M059J (cell line): Measurements from ENCODE around the gene CHST15. TPM values are rescaled to one million over a fixed set of nuclear protein-coding genes. Genes with fewer than 3 reads are reported as not detected.

Experiments used
- DNase-seq: peaks from one replicate; pipeline ENCODE4 v3.0.0-alpha.2; 2012; ENCODE audit warnings: low read depth
- total RNA-seq: library from RNA; depleted of rRNA; stranded (reverse); fragments of >200 nt; shearing (Covaris generic); gene quantifications from 2 replicates; pipeline ENCODE4 v1.2.3, GENCODE V29; 2014

CHST15 gene
- total RNA-seq, 1 experiment from 2014 or later = 15.6 TPM

GRCh38 chr10:123998197-123999141, 94.9 kb downstream of the CHST15 start:
- no peak for DNase-seq

- DNase-seq = peak; percentile 98
Measured at GRCh38 chr10:123997486-123998196, 95.8 kb downstream of the CHST15 start.

GRCh38 chr10:123997013-123997412, 96.4 kb downstream of the CHST15 start:
- no peak for DNase-seq

DNA sequence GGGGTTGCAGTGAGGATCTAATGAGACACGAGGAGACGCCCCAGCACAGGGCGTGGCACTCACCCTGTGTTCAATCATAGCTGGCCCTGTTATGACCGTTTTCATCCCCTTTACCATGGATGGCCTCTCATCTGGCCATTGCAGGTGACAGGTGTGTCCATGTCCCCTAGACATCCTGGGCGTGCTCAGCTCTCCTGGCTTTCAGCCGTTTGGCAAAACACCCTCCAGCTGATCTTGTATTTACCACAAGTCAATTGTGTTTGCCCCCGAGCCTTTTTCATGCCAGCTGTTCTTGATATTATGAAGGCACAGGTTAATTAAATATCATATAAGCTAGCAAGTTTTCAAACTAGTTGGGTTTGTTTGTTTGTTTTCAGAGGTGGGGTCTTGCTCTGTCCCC, 97.1 kb downstream of the CHST15 start:
- DNase-seq = no peak

GRCh38 chr10:123995461-123996131, 97.8 kb downstream of the CHST15 start:
- DNase-seq = peak; percentile 89

GRCh38 chr10:123995082-123995460, 98.3 kb downstream of the CHST15 start:
- DNase-seq = no peak

DNA sequence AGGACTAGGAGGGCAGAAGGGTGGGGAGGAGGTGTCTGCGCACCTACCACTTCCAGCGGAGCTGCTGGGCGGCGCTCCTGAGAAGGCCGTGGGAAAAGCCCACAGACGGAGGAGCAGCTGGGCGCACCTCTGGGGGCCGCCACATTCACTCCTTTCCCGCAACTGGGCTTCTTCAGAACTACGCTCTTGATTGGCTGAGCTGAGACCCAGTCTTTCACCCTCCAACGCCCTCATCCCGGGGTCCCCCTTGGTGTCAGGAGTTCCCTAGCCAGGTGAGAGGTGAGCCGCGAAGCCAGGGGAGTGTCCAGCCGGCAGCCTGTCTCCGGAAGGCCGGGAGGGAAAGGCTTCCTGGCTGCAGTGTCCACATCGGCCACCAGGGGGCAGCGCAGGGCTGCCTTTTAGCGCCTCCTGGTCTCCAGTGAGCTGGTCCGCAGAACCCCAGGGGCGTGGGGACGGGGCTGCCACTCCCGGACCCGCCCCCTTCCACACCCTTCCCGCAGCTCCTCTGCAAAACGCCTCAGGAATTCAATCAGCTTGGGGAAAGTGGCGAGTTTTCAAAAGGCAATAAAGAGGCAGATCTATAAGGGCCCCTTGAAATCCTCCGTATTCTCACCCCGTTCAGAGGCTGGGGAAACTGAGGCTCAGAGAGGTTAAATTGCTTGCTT, 98.8 kb downstream of the CHST15 start:
- peak; percentile 90 for DNase-seq

- no peak for DNase-seq
Measured at GRCh38 chr10:123993534-123994416, 99.6 kb downstream of the CHST15 start.

GRCh38 chr10:123991611-123992570, 101.5 kb downstream of the CHST15 start:
- no peak for DNase-seq

DNA sequence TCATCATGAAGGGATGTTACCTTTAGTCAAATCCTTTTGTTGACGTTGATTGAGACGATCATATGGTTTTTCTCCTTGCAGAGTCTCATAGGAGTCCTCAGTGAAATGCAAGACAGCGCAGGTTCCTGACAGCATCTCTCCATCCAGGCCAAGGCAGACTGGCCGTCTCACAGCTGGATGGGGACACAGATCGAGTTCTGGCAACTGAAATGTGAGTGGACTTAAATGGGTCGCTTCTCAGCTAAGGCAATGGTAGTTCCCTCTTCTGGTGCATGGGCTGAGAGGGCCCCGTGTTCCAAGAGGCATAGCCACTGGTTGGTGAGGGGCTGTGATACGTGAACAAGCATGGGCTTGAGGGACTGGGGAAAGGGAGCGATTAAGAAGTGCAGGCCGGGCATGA, 102.5 kb downstream of the CHST15 start:
- no peak for DNase-seq

GRCh38 chr10:123988694-123989093, 104.7 kb downstream of the CHST15 start:
- no peak for DNase-seq

DNA sequence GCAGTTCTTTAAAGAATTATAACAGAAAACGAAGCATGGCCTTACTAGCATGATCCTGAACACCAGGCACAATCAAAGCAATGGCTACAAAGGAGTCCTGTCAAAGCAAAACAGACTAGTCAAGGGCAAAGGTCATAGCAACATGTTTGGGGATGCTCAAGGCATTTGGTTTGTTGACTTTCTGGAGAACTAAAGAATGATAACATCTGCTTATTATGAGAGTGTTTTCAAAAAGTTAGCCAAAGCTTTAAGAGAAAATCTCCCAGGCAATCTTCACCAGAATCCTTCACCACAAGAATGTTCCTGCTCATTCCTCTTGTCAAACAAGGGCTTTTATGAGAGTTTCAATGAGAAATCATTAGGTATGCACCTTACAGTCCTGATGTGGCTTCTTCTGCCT, 106.7 kb downstream of the CHST15 start:
- peak; percentile 63 for DNase-seq

- DNase-seq = peak; percentile 60
Measured at GRCh38 chr10:123974406-123974805, 119.0 kb downstream of the CHST15 start.

DNA sequence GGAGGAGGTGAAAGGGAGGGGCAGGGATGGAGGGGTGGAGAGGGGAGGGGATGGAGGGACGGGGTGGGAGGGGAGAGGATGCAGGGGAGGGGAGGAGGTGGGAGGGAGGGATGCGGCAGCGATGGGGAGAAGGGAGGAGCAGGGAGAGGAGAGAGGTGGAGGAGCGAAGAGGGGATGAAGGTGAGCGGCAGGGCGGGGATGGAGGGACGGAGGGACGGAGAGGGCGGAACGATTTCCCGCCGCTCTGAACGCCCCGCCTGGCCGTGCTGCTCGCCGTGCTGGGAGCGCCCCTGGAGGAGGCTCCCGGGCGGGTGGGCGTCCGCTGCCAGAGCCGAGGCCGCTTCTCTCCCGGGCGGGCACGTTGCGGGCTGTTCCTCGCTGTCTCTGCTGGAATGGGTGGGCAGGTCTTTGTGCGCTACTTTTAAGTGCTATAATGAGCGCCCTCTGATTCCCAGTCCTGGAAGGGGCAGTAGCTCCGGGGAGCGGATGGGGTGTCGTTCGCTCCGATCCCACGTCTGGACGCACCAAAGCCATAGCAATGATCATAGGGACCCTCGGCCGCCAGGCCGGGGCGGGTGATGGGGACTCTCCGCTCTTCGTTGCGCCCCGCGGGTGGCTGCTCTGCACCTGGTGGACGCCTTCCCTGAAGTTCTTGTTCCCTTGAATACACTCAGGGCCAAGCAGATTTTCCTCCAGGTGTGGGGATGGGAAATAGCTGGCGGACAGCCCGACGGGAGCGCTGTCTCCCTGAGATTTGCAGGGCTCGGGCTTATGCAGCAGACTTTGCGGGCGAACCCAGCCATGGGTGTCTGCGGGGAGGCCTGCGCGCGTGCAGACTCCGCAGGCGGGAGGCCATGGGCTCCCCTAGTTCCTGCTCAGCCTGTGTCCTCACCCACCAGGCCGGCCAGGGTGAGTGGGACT, 120.7 kb downstream of the CHST15 start:
- DNase-seq = no peak

DNA sequence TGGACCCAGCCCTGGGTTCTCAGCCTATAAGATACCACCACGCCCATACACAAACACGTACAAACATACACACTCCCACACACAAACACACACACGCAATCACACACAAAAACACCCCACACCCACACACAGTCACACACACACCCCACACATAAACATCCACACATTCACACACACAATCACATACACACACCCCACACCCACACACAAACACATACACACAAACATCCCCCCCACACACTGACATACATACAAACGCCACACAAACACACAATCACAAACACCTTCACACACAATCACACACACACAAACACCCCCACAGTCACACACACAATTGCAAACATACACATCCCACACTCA, 122.5 kb downstream of the CHST15 start:
- DNase-seq = no peak

DNA sequence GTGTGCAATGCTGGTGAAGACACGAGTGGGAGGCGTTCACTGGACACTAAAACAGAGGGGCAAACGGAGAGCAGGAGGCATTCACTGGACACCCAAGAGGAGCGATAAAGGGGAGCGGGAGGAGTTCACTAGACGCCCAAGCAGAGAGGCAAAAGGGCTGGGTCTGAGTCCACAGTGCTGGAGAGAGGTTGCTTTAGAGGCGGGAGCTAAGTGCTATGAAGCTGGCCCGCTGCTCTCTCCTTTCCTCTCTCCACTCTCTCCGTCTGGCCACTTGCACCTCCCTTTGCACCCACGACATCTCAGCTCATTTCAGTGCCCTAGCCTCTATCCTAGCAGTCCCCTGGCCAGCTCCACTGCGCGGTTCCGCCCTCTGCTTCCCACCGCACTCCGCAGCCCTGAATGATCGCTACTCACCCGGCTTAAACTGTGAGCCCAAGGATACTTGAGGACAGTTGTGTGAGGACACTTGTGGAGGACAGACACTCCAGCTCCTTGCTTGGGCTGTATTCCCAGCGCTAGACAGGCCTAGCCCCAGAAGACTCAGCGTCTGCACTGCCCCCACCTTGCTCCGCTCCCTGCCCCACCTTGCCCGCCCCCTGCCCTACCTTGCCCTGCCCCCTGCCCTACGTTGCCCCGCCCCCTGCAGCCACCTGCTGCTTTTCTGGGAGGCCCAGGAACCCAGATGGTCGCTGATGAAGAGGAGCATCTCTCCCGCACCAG, 123.0 kb downstream of the CHST15 start:
- DNase-seq = no peak

DNA sequence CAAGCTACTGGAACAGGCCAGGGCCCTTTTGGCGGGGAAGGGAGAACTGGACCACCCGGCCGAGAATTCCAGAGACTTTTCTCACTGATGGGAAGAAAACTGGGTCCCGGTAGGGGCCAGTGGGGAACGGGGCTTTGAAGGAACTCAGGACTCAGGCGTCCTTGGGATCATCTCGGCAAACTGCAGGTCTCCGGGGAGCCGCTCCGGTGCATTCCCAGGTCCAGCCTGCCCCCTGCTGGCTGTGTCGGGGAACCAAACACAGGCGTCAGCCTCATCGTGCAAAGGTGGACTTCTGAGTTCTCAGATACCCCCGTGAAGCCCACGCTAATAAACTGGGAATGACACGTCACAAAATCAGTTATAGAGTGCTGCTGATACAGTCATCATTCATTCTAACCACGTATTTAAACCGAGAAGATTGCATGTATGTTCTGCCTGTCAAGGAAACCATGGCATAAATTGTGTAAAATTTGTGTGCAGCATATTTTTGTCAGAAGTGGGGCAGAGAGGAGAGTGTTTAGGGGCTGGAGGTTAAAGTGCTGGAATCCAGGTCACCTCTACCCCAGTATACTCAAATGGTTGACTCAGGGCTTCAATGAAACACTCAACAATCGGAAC, 125.7 kb downstream of the CHST15 start:
- DNase-seq = peak; percentile 42

- no peak for DNase-seq
Measured at GRCh38 chr10:123966896-123967231, 126.5 kb downstream of the CHST15 start.
